ENCODE data around the gene FAM9B. TPM values are rescaled to one million over a fixed set of nuclear protein-coding genes. Genes with fewer than 3 reads are reported as not detected.

The FAM9B gene
- total RNA-seq, 4 donors from 2014 or later = not detected

DNA sequence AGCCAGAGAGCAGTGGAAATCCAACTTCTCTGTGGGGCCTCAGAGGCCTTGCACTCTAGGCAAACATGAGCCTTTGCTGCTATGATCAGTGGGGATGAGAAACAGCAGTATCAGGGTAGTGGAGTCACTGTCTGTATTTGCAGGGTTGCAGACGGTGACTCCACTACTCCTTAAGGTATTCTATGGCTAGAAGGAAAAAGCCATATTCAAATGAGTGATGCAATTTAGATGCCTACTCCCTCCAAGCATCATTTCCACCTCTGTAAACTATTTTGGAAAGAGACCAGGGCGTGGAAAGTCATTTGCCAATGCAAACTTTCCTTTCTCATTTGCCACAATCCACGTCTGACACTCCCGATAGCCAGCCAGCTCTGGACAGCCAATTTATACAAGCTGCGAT lies 35.6 kb upstream of the FAM9B start:
- Histone ChIP-seq H3K27ac (no peak overlapping the region), H3K36me3 (no peaks in the 10 kb centered on the region), H3K4me1 (no peaks in the 10 kb centered on the region), H3K9me3 (no peaks in the 10 kb centered on the region), H3K27me3 (no peaks in the 10 kb centered on the region), H3K4me3 (no peak overlapping the region)
- DNase-seq (ENCODE audit: low spot score in 2 of 2) = no peak
- WGBS = 90% methylated on average over 5 of the region's 5 CpGs
- TF ChIP-seq POLR2A (IDR thresholded peaks at IDR 0.05) (no peak), POLR2AphosphoS5 (IDR thresholded peaks at IDR 0.05) (no peak), EP300 (IDR thresholded peaks at IDR 0.05) (no peak)
- TF ChIP-seq, protein P1, sequence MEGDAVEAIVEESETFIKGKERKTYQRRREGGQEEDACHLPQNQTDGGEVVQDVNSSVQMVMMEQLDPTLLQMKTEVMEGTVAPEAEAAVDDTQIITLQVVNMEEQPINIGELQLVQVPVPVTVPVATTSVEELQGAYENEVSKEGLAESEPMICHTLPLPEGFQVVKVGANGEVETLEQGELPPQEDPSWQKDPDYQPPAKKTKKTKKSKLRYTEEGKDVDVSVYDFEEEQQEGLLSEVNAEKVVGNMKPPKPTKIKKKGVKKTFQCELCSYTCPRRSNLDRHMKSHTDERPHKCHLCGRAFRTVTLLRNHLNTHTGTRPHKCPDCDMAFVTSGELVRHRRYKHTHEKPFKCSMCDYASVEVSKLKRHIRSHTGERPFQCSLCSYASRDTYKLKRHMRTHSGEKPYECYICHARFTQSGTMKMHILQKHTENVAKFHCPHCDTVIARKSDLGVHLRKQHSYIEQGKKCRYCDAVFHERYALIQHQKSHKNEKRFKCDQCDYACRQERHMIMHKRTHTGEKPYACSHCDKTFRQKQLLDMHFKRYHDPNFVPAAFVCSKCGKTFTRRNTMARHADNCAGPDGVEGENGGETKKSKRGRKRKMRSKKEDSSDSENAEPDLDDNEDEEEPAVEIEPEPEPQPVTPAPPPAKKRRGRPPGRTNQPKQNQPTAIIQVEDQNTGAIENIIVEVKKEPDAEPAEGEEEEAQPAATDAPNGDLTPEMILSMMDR (IDR thresholded peaks at IDR 0.05) = no peak

DNA sequence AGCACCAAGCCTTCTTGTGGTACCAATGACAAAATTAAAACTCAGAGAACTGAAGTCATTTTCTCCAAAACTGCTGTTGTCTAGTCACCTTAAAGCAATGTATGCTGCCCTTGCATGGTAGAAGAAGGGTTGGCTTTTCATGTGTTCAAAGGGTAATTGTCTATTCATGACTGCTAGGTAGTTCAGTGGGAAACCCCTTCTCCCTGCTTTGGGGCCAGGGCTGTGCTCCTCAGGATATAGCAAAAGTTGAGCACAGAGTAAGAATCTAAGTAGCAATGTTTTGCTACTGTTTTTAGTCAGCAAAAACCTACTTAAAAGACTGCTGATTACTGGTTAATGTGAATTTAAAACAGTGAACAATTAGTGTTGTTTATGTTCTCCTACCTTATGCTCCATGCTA lies 30.8 kb upstream of the FAM9B start:
- no peak overlapping the region for H3K4me3 ChIP-seq
- no peaks in the 10 kb centered on the region for H3K4me1 ChIP-seq
- TF ChIP-seq EP300 (IDR thresholded peaks at IDR 0.05) (no peak), POLR2AphosphoS5 (IDR thresholded peaks at IDR 0.05) (no peak)
- TF ChIP-seq, protein P1 (IDR thresholded peaks at IDR 0.05) = no peak
- no peak overlapping the region for H3K27ac ChIP-seq
- no peak for DNase-seq (ENCODE audit: low spot score in 2 of 2)
- no peaks in the 10 kb centered on the region for H3K27me3 ChIP-seq
- no peaks in the 10 kb centered on the region for H3K36me3 ChIP-seq
- H3K9me3 ChIP-seq = no peaks in the 10 kb centered on the region

DNA sequence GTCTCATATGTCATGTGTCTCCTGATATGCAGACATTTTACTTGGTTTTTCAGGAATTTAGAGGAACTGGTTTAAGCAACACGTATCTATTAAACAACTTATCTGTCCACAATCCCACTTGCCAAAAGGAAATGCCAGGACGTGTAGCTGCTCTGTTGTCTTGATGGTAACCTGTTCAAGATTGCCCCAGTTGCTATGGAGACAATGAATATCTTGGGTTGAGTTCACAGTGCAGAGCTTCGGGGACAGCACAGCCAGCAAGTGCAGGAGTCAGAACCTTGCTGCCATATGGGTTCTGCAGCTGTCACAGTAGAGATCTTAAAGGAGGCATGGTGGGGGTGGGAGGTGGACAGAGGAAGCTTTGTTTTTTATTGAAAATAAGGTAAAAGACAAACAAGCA lies 28.7 kb upstream of the FAM9B start:
- Histone ChIP-seq H3K4me1 (no peaks in the 10 kb centered on the region), H3K36me3 (no peaks in the 10 kb centered on the region), H3K27ac (no peak overlapping the region), H3K9me3 (no peaks in the 10 kb centered on the region), H3K27me3 (no peaks in the 10 kb centered on the region), H3K4me3 (no peak overlapping the region)
- TF ChIP-seq, protein P1 (IDR thresholded peaks at IDR 0.05) = no peak
- TF ChIP-seq POLR2AphosphoS5 (IDR thresholded peaks at IDR 0.05) (no peak), POLR2A (IDR thresholded peaks at IDR 0.05) (no peak), EP300 (IDR thresholded peaks at IDR 0.05) (no peak)
- DNase-seq (ENCODE audit: low spot score in 2 of 2) = no peak
- 28% methylated on average over 3 of the region's 3 CpGs for WGBS

DNA sequence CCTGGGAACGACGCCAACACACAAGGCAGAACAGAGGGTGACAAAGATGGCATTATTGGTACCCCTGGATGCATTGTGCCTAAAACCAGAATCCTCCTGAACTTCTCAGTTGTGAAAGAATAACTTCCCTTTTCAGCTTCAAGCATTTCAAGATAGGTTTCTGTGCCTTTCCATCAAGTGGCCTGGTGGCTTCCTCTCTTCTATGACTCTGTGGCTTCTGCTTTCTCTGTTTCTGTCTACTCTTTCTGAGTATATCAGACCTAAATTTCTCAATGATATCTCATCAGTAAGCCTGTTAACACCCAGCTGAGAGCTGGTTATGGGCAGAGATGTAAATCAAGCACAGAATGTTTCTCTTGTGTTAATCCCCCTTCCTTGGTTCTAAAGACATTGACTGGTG lies 21.4 kb upstream of the FAM9B start:
- Histone ChIP-seq H3K36me3 (no peaks in the 10 kb centered on the region), H3K4me1 (no peaks in the 10 kb centered on the region), H3K27ac (no peak overlapping the region), H3K27me3 (no peaks in the 10 kb centered on the region), H3K4me3 (no peak overlapping the region), H3K9me3 (no peaks in the 10 kb centered on the region)
- WGBS = 93% methylated on average over 2 of the region's 2 CpGs
- TF ChIP-seq, protein P1 (IDR thresholded peaks at IDR 0.05) = no peak
- no peak for TF ChIP-seq EP300 (IDR thresholded peaks at IDR 0.05)
- TF ChIP-seq POLR2A (IDR thresholded peaks at IDR 0.05) = no peak
- no peak for TF ChIP-seq POLR2AphosphoS5 (IDR thresholded peaks at IDR 0.05)
- DNase-seq (ENCODE audit: low spot score in 2 of 2) = no peak

DNA sequence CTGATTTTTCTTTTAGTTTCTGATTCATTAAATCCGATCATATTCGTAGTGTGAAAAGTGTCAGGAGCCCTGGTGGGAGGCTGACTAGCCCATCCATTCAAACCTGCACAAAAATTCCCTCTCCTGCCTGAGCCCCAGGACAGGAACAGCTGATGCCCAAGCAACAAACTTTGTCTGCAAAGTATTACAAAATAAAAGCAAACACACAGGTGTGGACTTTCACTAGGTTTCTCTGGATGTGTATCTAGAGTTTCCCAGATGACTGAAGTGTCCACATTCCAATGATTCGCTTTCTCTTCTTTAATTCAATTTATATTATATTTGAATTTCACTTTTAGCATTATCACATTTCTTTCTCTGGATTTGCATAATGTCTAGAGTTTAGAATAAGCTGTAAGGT lies 18.2 kb upstream of the FAM9B start:
- no peaks in the 10 kb centered on the region for H3K36me3 ChIP-seq
- 92% methylated on average over 3 of the region's 3 CpGs for WGBS
- no peak overlapping the region for H3K27ac ChIP-seq
- no peaks in the 10 kb centered on the region for H3K9me3 ChIP-seq
- H3K4me1 ChIP-seq = no peaks in the 10 kb centered on the region
- no peak for DNase-seq (ENCODE audit: low spot score in 2 of 2)
- H3K27me3 ChIP-seq = no peaks in the 10 kb centered on the region
- TF ChIP-seq EP300 (IDR thresholded peaks at IDR 0.05) = no peak
- H3K4me3 ChIP-seq = no peak overlapping the region

DNA sequence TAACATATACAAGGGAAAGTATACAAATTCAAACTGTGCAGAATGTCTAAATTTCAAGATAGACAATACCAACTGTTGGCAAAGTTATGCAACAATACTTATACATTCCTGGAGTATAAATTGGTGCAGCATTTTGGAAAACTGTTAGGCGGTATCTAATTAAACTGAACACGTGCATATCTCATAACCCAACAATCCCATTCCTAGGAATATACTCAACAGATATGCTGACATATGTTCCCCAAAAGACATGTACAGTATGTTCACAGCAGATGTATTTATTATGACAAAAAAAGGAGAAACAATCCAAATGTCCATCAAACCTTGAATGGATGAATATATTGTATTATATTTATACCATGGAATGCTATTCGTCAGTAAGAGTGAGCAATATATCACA lies 16.4 kb upstream of the FAM9B start:
- no peaks in the 10 kb centered on the region for H3K4me1 ChIP-seq
- TF ChIP-seq POLR2A (IDR thresholded peaks at IDR 0.05) (no peak), POLR2AphosphoS5 (IDR thresholded peaks at IDR 0.05) (no peak), EP300 (IDR thresholded peaks at IDR 0.05) (no peak)
- TF ChIP-seq, protein P1 (IDR thresholded peaks at IDR 0.05) = no peak
- no peaks in the 10 kb centered on the region for H3K27me3 ChIP-seq
- 80% methylated on average over 3 of the region's 3 CpGs for WGBS
- DNase-seq (ENCODE audit: low spot score in 2 of 2) = no peak
- H3K9me3 ChIP-seq = no peaks in the 10 kb centered on the region
- H3K36me3 ChIP-seq = no peaks in the 10 kb centered on the region
- no peak overlapping the region for H3K27ac ChIP-seq
- H3K4me3 ChIP-seq = no peak overlapping the region

Data from suprapubic skin (tissue), 4 donors.